Type B pancreatic cell (in vitro differentiated cells): Measurements from ENCODE around the gene PSPH. TPM values are rescaled to one million over a fixed set of nuclear protein-coding genes. Genes with fewer than 3 reads are reported as not detected.

Experiments
- DNase-seq: peaks from one replicate; pipeline ENCODE4 v3.0.0; 2021; ENCODE audit warnings: mixed read lengths; ENCODE audit not compliant: unreplicated experiment; ENCODE audit errors: extremely low spot score
- H3K27ac Mint-ChIP-seq: 2 replicates; pipeline ENCODE4 v1.8.0; 2021; ENCODE audit warnings: mild to moderate bottlenecking, mixed read lengths
- H3K27me3 Mint-ChIP-seq: 2 replicates; pipeline ENCODE4 v1.8.0; 2021; ENCODE audit warnings: mixed read lengths
- H3K36me3 Mint-ChIP-seq: 2 replicates; pipeline ENCODE4 v1.8.0; 2021; ENCODE audit warnings: mixed read lengths
- H3K4me1 Mint-ChIP-seq: one replicate; pipeline ENCODE4 v1.8.0; 2021; ENCODE audit warnings: mixed read lengths; ENCODE audit not compliant: unreplicated experiment
- H3K4me3 Mint-ChIP-seq: 2 replicates; pipeline ENCODE4 v1.8.0; 2021; ENCODE audit warnings: mild to moderate bottlenecking, mixed read lengths
- H3K9me3 Mint-ChIP-seq: 2 replicates; pipeline ENCODE4 v1.8.0; 2021; ENCODE audit warnings: mixed read lengths
- CTCF ChIP-seq: fragments of 200-600 bp; sonication (generic); conservative IDR thresholded peaks from 2 replicates; pipeline ENCODE4 v1.5.0; 2021; ENCODE audit warnings: antibody characterized with exemption, mild to moderate bottlenecking
- total RNA-seq: library from RNA; stranded (reverse); gene quantifications from 2 replicates; pipeline ENCODE4 v1.2.1, GENCODE V29; 2021; ENCODE audit warnings: low replicate concordance

PSPH gene
- total RNA-seq, 1 donor from 2014 or later = 28.6 TPM

DNA sequence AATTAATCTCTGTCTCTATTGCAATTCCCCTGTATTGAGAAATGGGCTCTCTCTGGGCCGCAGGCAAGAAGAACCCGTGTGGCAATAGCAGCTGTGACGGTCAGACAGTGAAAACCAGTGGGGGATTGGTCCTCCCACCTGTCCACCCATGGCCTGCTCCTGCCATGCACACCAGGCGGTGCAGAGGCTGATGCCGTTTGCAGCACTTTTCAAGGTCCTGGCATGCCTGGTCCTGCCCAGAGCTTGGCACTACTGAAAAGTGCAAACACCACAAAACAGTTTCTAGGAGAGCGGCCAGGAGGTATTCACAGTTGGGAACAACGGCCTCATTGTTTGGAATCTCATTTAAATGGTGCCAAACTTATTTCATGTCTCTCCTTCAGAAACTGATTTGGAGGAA is 41.5 kb downstream of the PSPH start:
- Mint-ChIP-seq H3K4me1 (peaks cover 7% of the 10 kb centered on the region), H3K9me3 (no peaks in the 10 kb centered on the region), H3K4me3 (peak overlapping the region; percentile 39), H3K27ac (no peak overlapping the region), H3K27me3 (no peaks in the 10 kb centered on the region), H3K36me3 (peaks cover 13% of the 10 kb centered on the region)
- DNase-seq = no peak
- TF ChIP-seq CTCF = no peak

- H3K9me3 Mint-ChIP-seq = no peaks in the 10 kb centered on the region
- no peaks in the 10 kb centered on the region for H3K27me3 Mint-ChIP-seq
- H3K27ac Mint-ChIP-seq = no peak overlapping the region
- peaks cover 8% of the 10 kb centered on the region for H3K36me3 Mint-ChIP-seq
- no peak for DNase-seq
- peaks cover 7% of the 10 kb centered on the region for H3K4me1 Mint-ChIP-seq
- no peak for TF ChIP-seq CTCF
- no peak overlapping the region for H3K4me3 Mint-ChIP-seq
Observed at GRCh38 chr7:56007891-56008290, 43.4 kb downstream of the PSPH start.

DNA sequence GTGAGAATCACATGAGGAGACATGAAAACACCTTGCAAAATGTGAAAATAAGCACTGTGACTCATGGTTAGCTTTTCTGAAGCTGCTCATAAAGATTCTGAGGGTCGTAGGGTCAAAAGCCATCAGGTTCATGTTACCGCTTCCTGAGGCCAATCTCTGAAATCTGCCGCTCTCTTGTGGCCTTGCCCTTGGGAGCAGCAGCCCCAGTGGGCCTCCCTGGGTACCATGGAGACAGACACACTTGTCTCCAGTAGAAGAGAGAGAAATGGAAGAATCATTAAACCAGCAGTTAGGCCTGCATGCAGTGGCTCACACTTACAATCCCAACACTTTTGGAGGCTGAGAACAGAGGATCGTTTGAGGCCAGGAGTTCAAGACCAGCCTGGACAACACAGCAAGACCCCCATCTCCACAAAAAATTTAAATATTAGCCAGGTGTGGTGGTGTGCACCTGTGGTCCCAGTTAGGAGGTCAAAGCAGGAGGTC is 44.0 kb downstream of the PSPH start:
- H3K27ac Mint-ChIP-seq = no peak overlapping the region
- H3K4me1 Mint-ChIP-seq = peaks cover 7% of the 10 kb centered on the region
- H3K9me3 Mint-ChIP-seq = no peaks in the 10 kb centered on the region
- peak overlapping the region; percentile 18 for H3K4me3 Mint-ChIP-seq
- no peak for TF ChIP-seq CTCF
- no peaks in the 10 kb centered on the region for H3K27me3 Mint-ChIP-seq
- H3K36me3 Mint-ChIP-seq = peaks cover 8% of the 10 kb centered on the region
- no peak for DNase-seq

DNA sequence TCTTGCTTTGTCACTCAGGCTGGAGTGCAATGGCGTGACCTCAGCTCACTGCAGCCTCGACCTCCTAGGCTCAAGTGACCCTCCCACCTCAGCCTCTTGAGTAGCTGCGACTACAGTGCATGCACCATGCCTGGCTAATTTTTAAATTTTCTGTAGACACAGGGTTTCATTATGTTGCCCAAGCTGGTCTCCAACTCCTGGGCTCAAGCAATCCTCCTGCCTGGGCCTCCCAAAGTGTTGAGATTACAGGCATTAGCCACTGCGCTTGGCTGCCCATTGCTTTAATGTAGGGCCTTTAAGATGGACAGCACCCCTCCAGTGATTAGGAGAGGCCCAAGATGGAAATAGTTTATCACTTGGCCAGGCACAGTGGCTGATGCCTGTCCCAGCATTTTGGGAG is 47.5 kb downstream of the PSPH start:
- Mint-ChIP-seq H3K27ac (no peak overlapping the region), H3K36me3 (peaks cover 2% of the 10 kb centered on the region), H3K4me1 (peaks cover 4% of the 10 kb centered on the region), H3K27me3 (no peaks in the 10 kb centered on the region), H3K9me3 (no peaks in the 10 kb centered on the region), H3K4me3 (no peak overlapping the region)
- no peak for DNase-seq
- TF ChIP-seq CTCF = no peak

DNA sequence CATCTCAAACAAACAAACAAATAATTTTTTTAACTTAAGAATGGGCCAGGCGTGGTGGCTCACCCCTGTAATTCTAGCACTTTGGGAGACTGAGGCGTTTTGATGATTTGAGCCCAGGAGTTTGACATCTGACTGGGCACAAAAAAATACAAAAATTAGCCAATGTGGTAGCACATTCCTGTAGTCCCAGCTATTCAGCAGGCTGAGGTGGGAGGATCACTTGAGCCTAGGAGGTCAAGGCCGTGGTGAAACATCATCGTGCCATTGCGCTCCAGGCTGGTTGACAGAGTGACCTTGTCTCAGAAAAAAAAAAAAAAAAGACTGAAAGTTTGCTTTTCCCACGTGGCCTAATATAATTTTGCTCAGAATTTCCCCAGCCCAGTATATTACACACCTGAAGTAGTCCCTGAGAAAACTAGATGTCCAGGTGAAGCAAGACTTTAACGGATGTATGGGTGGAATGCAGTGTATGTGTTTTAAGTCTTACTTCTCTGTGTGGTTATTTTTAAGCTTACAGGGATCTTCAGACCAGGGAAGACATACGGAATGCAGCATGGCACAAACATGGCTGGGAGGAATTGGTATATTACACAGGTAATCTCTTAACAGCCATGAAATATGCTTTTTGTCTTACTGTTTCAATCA is 54.3 kb downstream of the PSPH start:
- Mint-ChIP-seq H3K27ac (no peak overlapping the region), H3K27me3 (no peaks in the 10 kb centered on the region), H3K9me3 (no peaks in the 10 kb centered on the region), H3K4me1 (no peaks in the 10 kb centered on the region), H3K4me3 (no peak overlapping the region), H3K36me3 (peaks cover 29% of the 10 kb centered on the region)
- no peak for TF ChIP-seq CTCF
- no peak for DNase-seq
